SIG-M5 treated with dmso at 0.1 percent for 504 hours (cell line): Measurements from ENCODE around the gene KDR.

Experiments
- DNase-seq: peaks from one replicate; lab custom pipeline; 2025; ENCODE audit not compliant: unreplicated experiment; lab: John Stamatoyannopoulos, UW

Gene KDR

GRCh38 chr4:55080174-55080865 is 45.1 kb downstream of the KDR start:
- no peak for DNase-seq

- DNase-seq, result no peak
Observed at GRCh38 chr4:55079451-55080173, 45.8 kb downstream of the KDR start.

- DNase-seq, result no peak
Observed at GRCh38 chr4:55078987-55079386, 46.4 kb downstream of the KDR start.

DNA sequence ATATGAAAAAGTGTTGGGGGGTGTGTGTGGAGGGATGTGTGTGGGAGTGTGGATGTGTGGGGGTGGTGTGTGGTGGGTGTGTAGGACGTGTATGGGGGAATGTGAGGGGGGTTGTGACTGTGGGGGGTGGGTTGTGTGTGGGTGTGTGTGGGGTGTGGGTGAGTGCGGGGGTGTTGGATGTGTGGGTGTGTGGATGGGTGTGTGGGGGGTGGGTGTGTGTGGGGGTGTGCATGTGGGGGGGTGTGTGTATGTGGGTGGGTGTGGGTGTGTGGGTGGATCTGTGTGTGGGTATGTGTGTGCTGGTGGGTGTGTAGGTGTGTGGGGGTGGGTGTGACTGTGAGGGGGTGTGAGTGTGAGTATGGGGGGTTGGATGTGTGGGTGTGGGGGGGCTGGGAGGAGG is 47.8 kb downstream of the KDR start:
- no peak for DNase-seq

GRCh38 chr4:55075823-55076716 is 49.3 kb downstream of the KDR start:
- no peak for DNase-seq

- DNase-seq, result no peak
Observed at GRCh38 chr4:55075376-55075775, 50.0 kb downstream of the KDR start.

GRCh38 chr4:55074386-55074785 is 51.0 kb downstream of the KDR start:
- no peak for DNase-seq

GRCh38 chr4:55071951-55072350 is 53.4 kb downstream of the KDR start:
- no peak for DNase-seq

DNA sequence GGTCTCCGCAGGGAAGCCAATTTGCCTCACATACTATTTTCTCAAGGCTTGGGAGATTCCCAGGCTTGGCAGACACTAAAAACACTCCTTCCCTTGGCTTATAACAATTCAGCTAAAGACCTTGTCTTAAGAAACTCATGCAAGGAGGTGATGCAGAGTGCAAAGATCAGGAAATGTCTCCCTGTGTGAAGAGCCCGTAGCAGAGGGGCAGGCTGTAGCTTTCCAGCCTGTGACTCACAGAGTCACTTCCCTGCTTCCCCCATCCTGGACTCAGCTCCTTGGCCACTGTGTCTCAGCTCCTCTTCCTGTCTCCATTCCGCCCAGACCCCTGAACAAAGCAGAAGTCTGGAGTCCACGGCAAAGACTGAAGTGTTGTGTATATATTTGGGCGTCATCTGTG is 56.1 kb downstream of the KDR start:
- no peak for DNase-seq

GRCh38 chr4:55068522-55068921 is 56.9 kb downstream of the KDR start:
- no peak for DNase-seq

GRCh38 chr4:55066018-55066417 is 59.4 kb downstream of the KDR start:
- DNase-seq, result no peak

GRCh38 chr4:55055529-55055928 is 69.9 kb downstream of the KDR start:
- no peak for DNase-seq

GRCh38 chr4:55051532-55051931 is 73.9 kb downstream of the KDR start:
- DNase-seq, result no peak

DNA sequence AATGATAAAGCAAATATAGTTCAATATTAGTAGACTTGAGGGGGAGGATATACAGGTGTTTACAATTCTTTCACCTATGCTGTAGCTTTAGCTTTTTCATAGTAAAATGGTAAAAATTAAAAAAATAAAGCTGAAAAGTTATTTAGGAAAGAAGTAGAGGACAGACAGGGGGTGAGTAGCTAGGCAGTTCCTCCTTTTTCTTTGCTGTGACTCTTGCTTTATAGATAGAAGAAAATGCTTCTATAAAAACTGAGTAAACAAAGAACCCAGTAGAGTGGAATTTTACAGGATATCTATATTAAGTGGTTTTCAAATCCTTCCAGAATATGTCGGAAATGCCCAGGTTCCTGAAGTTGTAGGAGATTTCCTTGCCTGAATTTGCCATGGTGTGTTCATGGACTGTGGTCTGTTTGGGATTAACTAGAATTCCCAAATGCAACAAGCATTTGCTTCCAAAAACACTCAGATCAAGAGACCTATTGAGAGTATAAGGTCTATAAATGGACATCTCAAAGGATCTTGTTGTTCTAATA is 74.9 kb downstream of the KDR start:
- DNase-seq, result no peak

DNA sequence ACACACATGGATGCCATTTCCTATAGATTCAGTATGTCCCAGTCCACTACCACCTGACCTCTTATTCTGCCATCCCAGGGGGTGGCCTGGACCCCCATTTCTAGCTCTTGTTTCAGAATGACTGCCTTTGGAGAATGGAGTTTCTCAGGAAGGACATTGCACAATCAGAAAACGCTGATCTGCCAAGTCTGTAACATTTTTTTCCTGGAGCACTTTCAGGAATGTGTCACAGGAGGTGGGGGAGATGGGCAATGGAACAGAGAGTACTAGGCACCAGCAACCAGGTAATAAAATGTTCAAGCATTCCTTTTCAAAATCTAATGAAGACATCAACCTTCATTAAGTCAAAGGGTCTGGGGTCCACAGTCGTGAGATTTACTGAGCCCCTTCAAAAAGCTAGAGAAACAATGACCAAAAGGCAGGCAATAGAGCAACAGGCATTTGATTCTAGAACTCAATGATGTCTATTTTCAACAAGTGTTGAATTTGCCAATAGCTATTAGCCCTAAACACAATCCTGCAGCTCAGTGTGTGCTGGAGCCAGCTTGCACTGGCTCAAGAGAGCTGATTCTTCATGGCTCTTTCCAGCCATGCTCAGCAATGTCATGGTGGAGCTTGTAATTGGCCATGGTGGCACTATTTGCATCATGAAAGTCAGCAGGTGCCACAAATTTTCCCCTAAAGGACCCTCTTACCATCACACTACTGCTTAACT is 87.1 kb downstream of the KDR start:
- no peak for DNase-seq

- no peak for DNase-seq
Observed at GRCh38 chr4:55037728-55038127, 87.7 kb downstream of the KDR start.

- no peak for DNase-seq
Observed at GRCh38 chr4:55036405-55036804, 89.0 kb downstream of the KDR start.

GRCh38 chr4:55035892-55036291 is 89.5 kb downstream of the KDR start:
- no peak for DNase-seq

- no peak for DNase-seq
Observed at GRCh38 chr4:55033296-55033695, 92.1 kb downstream of the KDR start.

- no peak for DNase-seq
Observed at GRCh38 chr4:55032788-55033187, 92.6 kb downstream of the KDR start.

- DNase-seq, result no peak
Observed at GRCh38 chr4:55032179-55032578, 93.2 kb downstream of the KDR start.
